NCI-H2107 treated with DMSO at 0.1 percent for 48 hours (cell line): Measurements from ENCODE around the gene PFDN4.

ENCODE experiments used
- DNase-seq: peaks from one replicate; lab custom pipeline; 2025; ENCODE audit not compliant: unreplicated experiment; lab: John Stamatoyannopoulos, UW

Gene PFDN4

DNA sequence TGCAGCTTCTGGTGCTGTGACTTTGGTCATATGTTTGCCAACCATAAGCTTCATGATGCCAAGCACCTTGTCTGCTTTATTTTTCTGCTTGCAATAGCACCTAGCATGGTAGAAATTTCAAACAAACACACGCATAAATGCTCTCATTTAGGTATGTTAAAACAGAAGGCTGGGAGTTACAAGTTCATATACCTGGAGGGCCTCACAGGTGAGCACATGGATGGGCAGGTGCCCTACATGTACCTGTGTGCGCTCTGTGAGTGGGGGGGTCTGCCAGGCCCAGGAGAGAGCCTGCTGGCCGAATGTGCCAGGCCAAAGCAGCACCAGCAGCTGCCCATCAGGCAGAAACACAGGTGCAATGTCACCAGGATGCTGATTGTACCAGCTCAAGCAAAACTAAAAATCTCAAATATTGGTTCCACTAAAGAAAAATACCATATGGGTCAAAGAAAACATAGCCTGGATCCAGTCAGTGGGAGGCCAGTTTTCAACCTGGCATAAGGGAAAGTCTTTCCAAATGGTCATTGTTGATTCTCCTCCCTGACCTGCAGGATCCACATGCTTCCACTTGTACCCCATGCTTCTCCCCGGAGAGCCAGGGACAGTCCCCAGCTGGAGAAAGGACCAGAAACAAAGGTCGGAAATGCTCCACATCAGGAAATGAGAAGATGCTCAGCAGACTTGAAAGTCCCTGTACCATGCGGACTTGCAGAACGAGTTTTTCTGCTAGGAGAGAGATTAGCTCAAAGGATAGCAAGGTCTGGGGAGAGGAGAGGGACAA lies 7.2 kb upstream of the PFDN4 start:
- no peak for DNase-seq

DNA sequence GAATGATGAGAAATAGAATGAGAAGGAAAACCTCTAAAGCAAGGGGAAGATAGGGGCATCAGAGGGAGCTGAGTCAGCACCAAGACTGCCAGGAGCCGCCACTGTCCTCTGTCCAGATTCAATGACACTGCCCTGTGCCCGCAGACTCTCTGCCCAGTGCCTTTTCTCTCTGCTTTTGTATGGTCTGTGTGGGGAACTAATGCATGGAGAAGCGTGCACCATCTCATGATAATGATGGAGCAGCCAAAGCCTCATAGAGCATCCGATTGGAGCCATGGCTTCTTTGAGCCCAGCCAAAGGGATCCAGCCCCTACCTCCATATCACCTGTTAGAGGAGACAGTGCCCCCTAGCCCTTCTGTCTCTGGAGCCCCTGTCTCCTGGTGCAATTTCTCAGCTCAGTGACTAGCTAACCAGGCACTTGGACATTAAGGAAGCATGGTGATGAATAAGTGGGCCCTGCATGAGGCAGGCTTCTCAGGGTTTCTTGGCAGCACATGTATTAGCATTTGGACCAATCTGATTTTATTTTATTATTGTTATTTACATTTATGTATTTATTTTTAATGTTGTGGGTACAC lies 6.5 kb upstream of the PFDN4 start:
- no peak for DNase-seq

DNA sequence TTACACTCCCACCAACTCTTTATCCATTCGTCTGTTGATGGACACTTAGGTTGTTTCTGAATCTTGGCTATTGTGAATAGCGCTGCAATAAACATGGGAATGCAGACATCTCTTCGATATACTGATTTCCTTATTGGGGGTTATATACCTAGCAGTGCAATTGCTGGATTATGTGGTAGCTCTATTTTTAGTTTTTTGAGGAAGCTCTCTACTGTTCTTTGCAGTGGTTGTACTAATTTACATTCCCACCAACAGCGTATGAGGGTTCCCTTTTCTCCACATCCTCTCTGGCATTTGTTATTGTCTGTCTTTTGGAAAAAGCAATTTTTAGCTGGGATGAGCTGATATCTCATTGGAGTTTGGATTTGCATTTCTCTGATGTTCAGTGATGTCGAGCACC lies 4.6 kb upstream of the PFDN4 start:
- DNase-seq, result no peak

DNA sequence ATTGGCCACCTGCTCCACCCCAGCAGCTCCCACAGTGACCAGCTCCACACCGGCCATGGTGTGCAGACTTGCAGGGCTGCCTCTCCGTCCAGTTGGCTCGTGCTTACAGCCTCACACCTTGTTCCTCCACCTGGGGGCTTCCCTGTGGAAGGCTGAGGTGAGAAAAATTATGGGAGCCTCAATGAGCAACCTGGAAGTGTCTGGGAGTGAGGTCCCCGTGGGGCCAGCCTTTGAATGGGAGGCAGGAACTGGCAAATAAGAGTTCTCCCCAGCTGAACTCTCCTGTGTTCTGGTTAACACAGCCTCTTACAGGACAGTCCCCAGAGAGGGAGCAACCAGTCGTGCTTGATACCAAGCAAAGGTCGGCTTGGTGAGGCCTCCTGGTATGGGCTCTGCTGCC lies 3.8 kb upstream of the PFDN4 start:
- no peak for DNase-seq

DNA sequence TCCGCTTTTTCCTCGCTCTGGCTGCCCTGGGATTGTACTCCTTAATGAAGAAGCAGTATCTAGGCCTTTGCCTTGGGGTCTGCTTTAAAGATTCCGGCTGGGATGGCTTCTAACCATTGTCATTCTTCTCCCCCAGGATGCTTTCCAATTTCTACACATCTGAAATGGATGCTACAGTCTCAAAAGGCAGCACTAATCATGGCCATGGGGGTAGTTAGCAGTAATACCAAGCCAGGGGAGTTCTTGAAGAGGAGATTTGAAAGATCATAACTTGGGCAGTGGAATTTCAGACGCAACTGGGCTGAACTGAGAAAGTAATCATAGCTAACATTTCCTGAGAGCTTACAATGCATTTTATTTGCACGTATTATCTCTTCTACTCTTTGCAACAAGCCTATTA lies 3.4 kb upstream of the PFDN4 start:
- no peak for DNase-seq

DNA sequence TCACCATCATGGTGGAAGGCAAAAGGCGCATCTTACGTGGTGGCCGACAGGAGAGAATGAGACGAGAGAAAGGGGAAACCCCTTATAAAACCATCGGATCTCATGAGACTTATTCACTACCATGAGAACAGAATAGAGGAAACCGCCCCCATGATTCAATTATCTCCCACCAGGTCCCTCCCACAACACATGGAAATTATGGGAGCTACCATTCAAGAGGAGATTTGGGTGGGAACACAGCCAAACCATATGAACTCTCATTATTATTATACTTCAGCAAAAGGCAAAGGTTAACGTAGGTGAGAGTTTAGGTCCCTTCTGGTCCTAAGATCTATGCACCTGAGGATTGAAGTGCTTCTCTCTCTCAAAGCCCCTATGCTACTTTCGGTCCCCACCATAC lies 2.4 kb upstream of the PFDN4 start:
- DNase-seq, result no peak

DNA sequence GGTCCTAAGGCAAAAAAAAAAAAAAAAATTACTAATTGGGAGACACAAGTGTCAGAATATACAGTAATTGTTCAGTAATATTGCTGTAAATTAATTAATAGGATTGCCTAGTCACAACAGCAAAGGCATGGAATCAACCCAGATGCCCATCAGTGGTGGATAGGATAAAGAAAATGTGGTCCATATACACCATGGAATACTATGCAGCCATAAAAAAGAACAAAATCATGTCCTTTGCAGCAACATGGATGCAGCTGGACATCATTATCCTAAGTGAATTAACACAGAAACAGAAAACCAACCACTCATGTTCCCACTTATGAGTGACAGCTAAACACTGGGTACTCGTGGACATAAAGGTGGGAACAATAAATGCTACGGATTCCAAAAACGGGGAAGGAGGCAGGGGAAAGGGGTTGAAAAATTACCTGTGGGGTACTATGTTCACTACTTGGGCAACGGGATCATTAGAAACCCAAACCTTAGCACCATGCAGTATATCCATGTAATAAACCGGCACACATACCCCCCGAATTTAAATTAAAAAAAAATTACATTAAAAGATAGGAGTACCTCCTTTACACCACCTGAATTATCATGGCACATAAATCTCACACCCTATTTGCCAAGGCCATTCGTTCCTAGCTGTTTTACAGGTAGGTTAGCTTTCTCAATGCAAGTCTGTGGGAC lies 689 bp upstream of the PFDN4 start:
- DNase-seq, result no peak

DNA sequence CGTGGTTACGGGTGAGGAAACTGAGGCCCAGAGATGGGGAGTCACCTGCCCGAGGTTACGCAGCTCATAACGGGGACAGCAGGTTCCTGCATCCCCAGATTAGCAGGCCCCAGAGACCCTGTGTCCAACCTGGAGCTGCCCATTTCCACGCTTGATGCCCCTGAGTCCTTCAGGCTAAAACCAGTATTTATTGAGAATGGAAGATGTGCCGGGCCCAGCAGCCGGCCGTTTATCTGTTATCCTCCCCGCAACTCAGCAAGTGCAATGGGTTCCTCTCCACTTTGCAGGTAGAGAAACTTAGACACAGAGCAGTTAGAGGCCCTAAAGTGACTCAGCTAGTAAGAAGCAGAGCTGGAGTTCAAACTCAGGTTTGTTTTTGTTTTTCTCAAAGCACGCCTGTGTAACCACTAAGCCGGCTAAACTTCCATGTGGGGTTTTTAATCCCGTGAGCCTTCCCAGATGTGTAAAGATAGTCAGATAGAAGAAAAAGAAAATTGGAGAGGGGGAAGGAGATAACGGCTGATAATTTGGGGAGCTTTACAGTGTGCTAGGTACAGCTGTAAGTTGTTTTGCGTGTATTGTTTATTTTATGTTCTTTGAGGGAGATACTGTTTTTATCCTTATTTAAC lies 775 bp downstream of the PFDN4 start:
- DNase-seq, result no peak

DNA sequence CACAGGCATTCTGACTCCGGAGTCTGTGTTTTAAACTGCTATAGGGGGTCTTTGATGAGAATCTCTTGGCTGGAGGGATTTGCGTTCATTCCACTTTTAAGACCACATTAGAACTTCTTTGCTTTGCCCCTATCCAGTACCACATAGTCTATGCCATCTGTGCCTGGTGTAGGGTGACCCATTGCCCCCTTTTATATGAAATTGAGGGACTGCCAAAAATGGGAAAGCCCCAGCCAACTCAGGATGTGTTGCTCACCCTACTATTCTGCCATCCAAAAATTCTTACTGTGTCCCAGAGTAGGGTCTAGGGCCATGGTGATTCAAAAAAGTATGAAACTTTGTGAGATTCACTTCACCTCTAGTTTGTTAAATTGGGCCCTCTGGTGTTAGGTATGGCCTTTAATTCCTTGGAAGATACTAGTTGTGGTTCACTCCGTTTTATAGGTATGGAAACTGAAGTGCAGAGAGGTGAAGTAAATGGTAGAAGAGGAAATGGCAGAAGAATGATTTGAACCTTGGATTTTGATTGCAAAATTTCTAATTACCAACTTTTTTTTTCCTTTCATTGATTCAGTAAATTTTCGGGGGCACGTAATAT lies 1.4 kb downstream of the PFDN4 start:
- no peak for DNase-seq

DNA sequence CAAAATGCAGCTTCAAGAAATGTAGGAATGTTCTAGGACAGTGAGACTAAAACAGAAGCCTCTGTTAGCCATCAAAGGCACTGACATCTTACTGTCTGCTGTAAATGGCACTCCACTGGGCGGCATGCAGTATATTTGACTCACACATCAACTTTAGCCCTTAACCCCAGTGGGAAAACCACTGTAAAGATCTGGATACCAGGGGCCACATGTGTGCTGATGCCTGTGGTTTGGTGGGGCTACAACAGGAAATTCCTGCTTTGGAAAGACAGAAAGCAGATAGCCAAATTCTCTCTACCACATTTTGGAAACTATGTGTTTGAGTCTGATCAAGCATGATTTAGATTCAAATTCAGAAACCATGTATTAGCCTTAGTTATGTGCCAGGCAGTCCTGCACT lies 4.3 kb downstream of the PFDN4 start:
- no peak for DNase-seq

DNA sequence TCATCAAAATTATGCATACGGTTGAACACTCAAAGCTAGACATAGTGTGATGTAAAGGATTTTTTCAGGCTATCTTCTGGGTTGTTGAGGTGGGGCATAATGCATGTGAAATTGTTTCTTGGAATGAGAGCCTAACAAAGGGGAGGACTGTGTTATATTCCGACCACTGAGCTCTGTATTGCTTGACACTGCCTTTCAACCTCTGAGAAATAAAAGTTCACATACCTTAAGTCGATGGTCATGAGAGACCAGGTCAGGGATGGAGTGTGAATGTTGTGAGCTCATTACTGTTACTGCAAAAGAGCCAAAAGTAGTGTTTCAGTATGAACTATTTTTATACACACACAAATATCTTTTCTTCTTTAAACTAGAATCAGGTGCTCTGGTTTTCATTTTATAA lies 5.0 kb downstream of the PFDN4 start:
- no peak for DNase-seq

DNA sequence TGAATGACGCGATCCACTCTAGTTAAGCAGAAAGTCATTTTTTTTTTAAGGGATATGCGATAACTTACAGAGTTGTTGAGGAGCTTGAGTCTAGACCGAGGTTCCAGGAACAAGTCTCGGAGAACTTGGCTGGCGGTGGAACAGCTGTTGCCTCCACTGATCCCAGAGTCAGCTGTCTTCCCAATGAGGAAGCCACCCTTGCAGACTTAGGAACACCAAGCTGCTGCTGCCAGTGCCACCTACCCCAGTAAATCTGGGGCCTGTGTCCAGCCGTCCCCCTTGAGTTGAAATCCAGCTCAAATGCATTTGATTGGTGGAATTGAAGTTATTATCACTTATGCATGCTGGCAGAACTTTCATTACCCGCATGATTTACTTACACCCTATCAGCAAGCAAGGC lies 6.7 kb downstream of the PFDN4 start:
- no peak for DNase-seq

DNA sequence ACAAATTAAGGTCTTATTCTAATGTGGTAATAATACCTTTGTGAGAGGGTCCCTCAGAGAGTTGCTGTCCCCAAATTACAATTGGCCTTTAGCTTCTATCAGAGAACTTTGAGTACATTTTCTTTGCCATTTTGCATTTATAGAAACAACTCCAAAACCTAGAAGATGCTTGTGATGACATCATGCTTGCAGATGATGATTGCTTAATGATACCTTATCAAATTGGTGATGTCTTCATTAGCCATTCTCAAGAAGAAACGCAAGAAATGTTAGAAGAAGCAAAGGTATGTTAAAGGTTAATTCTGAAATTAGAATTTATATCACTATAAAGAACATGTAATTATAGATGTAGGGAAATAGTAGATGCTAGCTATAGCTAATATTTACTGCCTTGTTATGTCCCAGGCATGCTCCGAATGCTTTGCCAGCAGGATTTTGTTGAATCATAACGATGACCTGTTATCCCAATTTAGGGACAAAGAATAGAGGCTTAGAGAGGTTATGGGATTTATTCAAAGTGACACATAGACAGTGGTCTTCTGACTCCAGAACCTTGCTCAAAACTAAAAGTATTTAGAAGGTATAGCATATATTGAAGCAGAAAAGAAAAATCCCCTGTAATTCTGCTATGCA lies 7.4 kb downstream of the PFDN4 start:
- DNase-seq, result no peak

DNA sequence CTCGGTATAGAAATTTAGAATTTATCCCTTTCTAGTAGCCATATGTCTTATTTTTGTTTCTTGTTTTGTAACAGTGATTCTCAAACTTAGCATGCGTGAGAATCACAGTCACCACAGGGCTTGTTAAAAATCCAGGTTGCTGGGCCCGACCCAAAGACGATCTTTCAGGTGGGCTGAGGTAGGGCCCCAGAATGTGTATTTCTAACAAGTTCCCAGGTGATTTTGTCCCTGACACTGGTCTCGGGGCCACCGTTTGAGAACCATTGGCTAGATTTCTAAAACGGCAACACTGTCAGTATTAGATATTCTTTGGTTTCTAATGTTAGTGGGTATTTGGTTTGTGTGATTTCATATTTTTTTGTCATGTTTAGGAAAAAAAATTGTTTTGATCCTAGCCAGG lies 9.9 kb downstream of the PFDN4 start:
- DNase-seq, result no peak

DNA sequence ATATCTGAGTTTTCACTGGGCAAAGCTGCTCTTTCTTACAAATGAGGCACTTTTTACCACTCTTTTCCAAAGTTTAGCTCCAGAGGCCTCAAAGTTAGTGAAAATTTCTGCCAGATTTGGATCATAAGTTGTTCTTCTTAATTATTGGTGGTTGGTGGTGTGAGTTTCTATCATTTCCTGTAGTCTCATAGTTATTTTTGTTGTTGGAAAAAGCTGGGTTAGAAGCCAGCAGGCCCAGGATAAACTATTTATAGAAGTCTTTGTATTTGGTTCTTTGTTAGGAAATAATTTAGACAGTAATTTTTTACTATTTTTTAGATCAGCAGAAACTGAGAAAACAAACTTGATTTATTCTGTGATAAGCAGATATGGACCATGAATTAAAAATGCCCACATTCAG lies 10.6 kb downstream of the PFDN4 start:
- DNase-seq, result no peak

DNA sequence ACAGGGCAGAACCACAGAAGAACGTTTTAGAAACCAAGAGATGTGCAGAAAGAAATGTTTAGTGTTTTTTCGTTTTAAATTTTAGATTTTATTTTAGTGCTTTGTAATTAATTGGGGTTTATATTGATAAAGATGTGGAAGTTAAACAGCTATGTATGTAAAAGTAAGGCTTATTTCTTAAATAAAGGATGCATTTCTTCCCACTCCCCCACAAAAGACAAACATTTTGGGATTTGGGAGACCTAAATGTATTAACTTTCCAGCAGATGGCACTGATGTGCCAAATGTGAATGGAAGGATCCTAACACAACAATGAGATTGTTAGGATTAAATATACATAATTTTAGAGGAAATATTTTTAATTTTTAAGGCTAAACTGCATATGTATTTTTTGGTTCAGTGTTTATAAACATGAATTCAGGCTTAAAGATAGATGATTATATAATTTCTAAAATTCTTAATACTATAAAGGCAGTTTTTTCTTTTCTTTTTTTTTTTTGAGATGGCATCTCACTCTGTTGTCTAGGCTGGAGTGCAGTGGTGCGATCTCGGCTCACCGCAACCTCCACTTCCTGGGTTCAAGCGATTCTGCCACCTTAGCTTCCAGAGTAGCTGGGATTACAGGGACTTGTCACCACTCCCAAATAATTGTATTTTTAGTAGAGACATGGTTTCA lies 12.0 kb downstream of the PFDN4 start:
- no peak for DNase-seq

DNA sequence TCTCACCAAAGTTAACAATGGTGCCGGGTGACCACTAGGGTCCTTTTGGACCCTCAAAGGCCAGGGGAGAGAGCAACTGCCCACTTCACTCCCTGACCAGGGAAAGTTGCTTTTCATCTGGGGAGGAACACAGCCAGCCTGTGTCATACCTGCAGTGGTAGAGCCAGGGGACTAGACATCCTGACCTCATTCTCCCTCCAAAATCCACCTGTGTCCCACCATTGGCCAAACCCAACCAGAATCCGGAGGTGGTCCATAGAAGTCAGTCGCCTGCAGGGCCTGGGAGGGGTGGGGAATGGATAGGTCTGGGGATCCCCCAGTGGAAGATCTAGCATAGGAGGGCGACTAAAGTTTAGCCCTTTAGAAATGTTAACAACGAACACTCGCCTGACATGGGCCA lies 12.8 kb downstream of the PFDN4 start:
- DNase-seq, result no peak

DNA sequence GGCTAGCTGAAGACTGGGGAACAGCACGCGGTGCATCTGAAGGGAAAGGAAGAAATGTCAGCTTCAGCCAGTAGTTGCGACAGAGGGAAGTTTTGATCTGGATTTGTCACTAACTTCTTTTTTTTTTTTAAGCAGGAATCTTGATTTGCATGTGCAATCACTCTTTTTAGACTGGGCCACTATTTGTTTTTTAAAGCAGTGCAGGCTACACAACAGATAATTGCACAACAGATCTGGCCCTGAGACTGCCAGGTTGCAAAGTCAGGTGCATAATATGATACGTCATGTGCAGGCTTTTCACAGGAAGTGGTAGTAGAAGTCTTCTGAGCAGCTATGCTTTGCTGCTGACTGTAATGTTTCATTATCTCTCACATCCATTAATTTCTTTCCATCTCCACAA lies 13.5 kb downstream of the PFDN4 start:
- DNase-seq, result no peak

DNA sequence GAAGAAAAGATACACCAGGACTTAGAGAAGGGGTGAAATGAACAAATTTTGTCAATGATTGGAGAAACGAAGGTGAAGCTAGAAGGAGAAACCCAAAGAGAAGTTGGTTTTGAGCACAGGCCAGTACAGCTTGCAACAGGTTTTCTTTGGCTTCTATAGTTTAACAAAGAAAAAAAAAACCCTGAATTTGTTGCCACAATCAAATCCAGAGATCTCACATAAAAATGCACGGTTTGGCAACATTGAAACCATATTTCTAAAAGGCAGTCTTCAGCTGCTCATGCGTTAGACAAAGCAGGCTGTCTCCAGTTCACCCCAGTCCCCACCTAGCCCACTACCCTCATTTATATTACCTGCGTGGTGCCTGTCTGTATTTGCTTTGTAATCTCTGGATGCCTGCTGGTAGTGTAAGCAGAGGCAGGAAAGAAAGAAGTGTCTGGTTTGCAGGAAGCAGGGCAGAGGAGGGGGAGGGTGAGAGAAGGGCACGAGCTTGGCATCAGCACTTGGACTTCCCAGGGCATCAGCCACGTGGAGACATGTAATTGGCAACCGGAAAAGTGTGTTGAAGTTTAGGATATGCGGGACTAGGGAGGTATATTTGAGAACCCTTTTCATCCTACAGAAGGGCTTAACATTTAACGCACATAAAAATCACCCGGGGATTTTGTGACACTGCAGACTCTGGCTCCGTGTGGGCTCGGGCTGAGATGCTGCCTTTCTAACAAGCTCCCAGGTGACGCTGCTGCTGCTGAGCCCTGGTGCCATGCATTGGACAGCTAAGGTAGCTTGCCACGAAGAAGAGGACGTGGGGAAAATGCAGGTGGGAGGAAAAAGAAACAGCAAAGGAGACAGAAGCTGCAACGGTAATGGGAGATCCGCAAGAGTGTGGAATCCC lies 14.4 kb downstream of the PFDN4 start:
- DNase-seq, result no peak

DNA sequence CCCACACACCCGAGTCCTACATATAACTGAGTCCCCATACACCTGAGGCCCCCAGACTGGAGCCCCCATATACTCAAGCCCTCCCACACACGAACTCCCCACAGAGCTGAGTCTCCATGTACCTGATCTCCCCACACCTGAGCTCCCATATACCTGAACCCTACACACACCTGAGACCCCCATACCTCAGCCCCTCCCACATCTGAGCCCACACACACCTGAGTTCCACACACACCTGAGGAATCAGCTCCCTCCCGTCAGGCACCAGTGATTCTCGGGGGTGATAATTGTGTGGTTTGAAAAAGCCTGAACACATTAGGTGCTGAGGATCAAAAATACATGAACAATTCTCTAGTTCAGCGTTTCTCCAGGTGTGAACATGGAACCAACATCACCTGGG lies 15.4 kb downstream of the PFDN4 start:
- DNase-seq, result no peak
